Loucy (cell line): Measurements from ENCODE around the gene NCOR2.

ENCODE experiments used
- H2AFZ ChIP-seq: fragments of 200-600 bp; sonication (generic); 2 replicates; pipeline ENCODE4 v1.6.0; 2016; ENCODE audit warnings: antibody characterized with exemption, mild to moderate bottlenecking, low read length, moderate library complexity
- H3F3A ChIP-seq: fragments of 200-600 bp; 2 replicates; pipeline ENCODE4 v1.6.0; 2016; ENCODE audit warnings: antibody characterized with exemption, low read depth, mild to moderate bottlenecking
- H3K27me3 ChIP-seq: fragments of 200-600 bp; sonication (generic); 2 replicates; pipeline ENCODE4 v1.6.1; 2014; ENCODE audit warnings: low read length, mild to moderate bottlenecking; ENCODE audit not compliant: insufficient read depth, poor library complexity, severe bottlenecking
- H3K36me3 ChIP-seq: fragments of 200-600 bp; sonication (generic); 2 replicates; pipeline ENCODE4 v1.6.1; 2016; ENCODE audit warnings: low read length; ENCODE audit not compliant: insufficient read depth
- H3K4me1 ChIP-seq: fragments of 200-600 bp; sonication (generic); 2 replicates; pipeline ENCODE4 v1.5.1; 2014; ENCODE audit warnings: low read length, mild to moderate bottlenecking; ENCODE audit not compliant: insufficient read depth, poor library complexity, severe bottlenecking
- H3K4me2 ChIP-seq: fragments of 200-600 bp; sonication (generic); 2 replicates; pipeline ENCODE4 v1.6.0; 2014; ENCODE audit warnings: antibody characterized with exemption, low read length, low read depth, mild to moderate bottlenecking; ENCODE audit not compliant: poor library complexity, severe bottlenecking
- H3K4me3 ChIP-seq: fragments of 200-600 bp; sonication (generic); 2 replicates; pipeline ENCODE4 v1.5.1; 2014; ENCODE audit warnings: low read length, mild to moderate bottlenecking, mixed read lengths; ENCODE audit not compliant: poor library complexity, severe bottlenecking
- H3K79me2 ChIP-seq: fragments of 200-600 bp; sonication (generic); 2 replicates; pipeline ENCODE4 v1.6.1; 2014; ENCODE audit warnings: low read length; ENCODE audit not compliant: insufficient read depth
- H3K9ac ChIP-seq: fragments of 200-600 bp; sonication (generic); 2 replicates; pipeline ENCODE4 v1.6.0; 2014; ENCODE audit warnings: mild to moderate bottlenecking, low read depth, low read length, moderate library complexity; ENCODE audit not compliant: poor library complexity, severe bottlenecking
- H3K9me2 ChIP-seq: fragments of 200-600 bp; sonication (generic); replicated peaks from 2 replicates; pipeline ENCODE4 v1.6.1; 2016; ENCODE audit warnings: low read depth, low read length, mixed read lengths
- H3K9me3 ChIP-seq: fragments of 200-600 bp; sonication (generic); 2 replicates; pipeline ENCODE4 v1.6.1; 2014; ENCODE audit warnings: mild to moderate bottlenecking, antibody characterized with exemption, low read length, low read depth; ENCODE audit not compliant: insufficient read depth
- H4K20me1 ChIP-seq: fragments of 200-600 bp; sonication (generic); 2 replicates; pipeline ENCODE4 v1.6.0; 2014; ENCODE audit warnings: antibody characterized with exemption, low read length, mild to moderate bottlenecking; ENCODE audit not compliant: insufficient read depth, poor library complexity, severe bottlenecking
- CTCF ChIP-seq: fragments of 200-600 bp; sonication (generic); conservative IDR thresholded peaks from 2 replicates; pipeline ENCODE4 v1.5.1; 2014; ENCODE audit warnings: mild to moderate bottlenecking, antibody characterized with exemption, low read length
- EZH2phosphoT487 ChIP-seq: fragments of 200-600 bp; IDR thresholded peaks from 2 replicates; pipeline ENCODE4 v1.6.1; 2018; ENCODE audit warnings: antibody characterized with exemption, mild to moderate bottlenecking, moderate library complexity, borderline replicate concordance

Gene NCOR2

GRCh38 chr12:124542021-124542949 lies 25.1 kb downstream of the NCOR2 start:
- no peak overlapping the region for H3K9ac ChIP-seq
- no peak overlapping the region for H3K4me3 ChIP-seq
- no peak overlapping the region for H2AFZ ChIP-seq
- peaks cover 74% of the 10 kb centered on the region for H4K20me1 ChIP-seq
- H3K4me1 ChIP-seq: peaks cover 24% of the 10 kb centered on the region
- no peaks in the 10 kb centered on the region for H3K36me3 ChIP-seq
- TF ChIP-seq CTCF: no peak
- no peak for TF ChIP-seq EZH2phosphoT487
- H3K79me2 ChIP-seq: peaks cover 83% of the 10 kb centered on the region
- no peaks in the 10 kb centered on the region for H3F3A ChIP-seq
- H3K9me3 ChIP-seq: no peaks in the 10 kb centered on the region
- H3K27me3 ChIP-seq: no peaks in the 10 kb centered on the region
- no peak overlapping the region for H3K4me2 ChIP-seq
- no peaks in the 10 kb centered on the region for H3K9me2 ChIP-seq

- TF ChIP-seq EZH2phosphoT487: no peak
- TF ChIP-seq CTCF: no peak
- Histone ChIP-seq H3K27me3 (no peaks in the 10 kb centered on the region), H3F3A (no peaks in the 10 kb centered on the region), H4K20me1 (peaks cover 75% of the 10 kb centered on the region), H3K9ac (no peak overlapping the region), H3K9me3 (no peaks in the 10 kb centered on the region), H3K79me2 (peaks cover 84% of the 10 kb centered on the region), H2AFZ (no peak overlapping the region), H3K36me3 (no peaks in the 10 kb centered on the region; the same call in 1 of the 2 replicates), H3K4me3 (no peak overlapping the region), H3K4me1 (peaks cover 24% of the 10 kb centered on the region), H3K9me2 (no peaks in the 10 kb centered on the region), H3K4me2 (no peak overlapping the region)
These were observed 26.1 kb downstream of the NCOR2 start for GRCh38 chr12:124541322-124541721.

- Histone ChIP-seq H3K9me2 (no peaks in the 10 kb centered on the region), H4K20me1 (peaks cover 71% of the 10 kb centered on the region), H3K27me3 (no peaks in the 10 kb centered on the region), H3K79me2 (peaks cover 84% of the 10 kb centered on the region), H3K9me3 (no peaks in the 10 kb centered on the region), H3K4me3 (no peak overlapping the region), H3F3A (no peaks in the 10 kb centered on the region), H3K9ac (no peak overlapping the region), H3K4me2 (peak overlapping the region; percentile 8), H2AFZ (no peak overlapping the region), H3K4me1 (peaks cover 20% of the 10 kb centered on the region), H3K36me3 (peaks cover 4% of the 10 kb centered on the region; the same call in 1 of the 2 replicates)
- TF ChIP-seq EZH2phosphoT487: no peak
- TF ChIP-seq CTCF: no peak
These were observed 28.0 kb downstream of the NCOR2 start for GRCh38 chr12:124539084-124540041.
